ENCODE measurements around the gene KCNMA1. TPM values are rescaled to one million over a fixed set of nuclear protein-coding genes. Genes with fewer than 3 reads are reported as not detected.

The KCNMA1 gene
- total and polyA plus RNA-seq, 2 donors (not counting 1 experiment from before 2014, with no cell fraction given), result 0.82 to 3.1 TPM

- Mint-ChIP-seq H3K27me3 (no peaks in the 10 kb centered on the region), H3K27ac (no peak overlapping the region), H3K9me3 (ENCODE audit: insufficient read depth) (no peaks in the 10 kb centered on the region), H3K4me1 (no peaks in the 10 kb centered on the region), H3K4me3 (no peak overlapping the region)
- ATAC-seq (ENCODE audit: low read depth), result no peak
- Histone ChIP-seq H3K4me2 (replicated peaks; ENCODE audit: low read depth, low read length, poor library complexity, severe bottlenecking) (no peak overlapping the region), H3K4me3 (ENCODE audit: control extremely low read depth in 1 of 5, extremely low read depth in 1 of 5, insufficient read depth in 1 of 5, low read depth in 2 of 5, low read length in 4 of 5) (no peak overlapping the region), H3K36me3 (replicated peaks in 1 of 2; ENCODE audit: control extremely low read depth in 1 of 2, control insufficient read depth in 1 of 2, extremely low read depth in 1 of 2, insufficient read depth in 2 of 2, low read length in 1 of 2) (no peaks in the 10 kb centered on the region), H3K9ac (ENCODE audit: low read length) (no peak overlapping the region), H4K20me1 (ENCODE audit: control insufficient read depth, insufficient read depth, low read length, poor library complexity, severe bottlenecking) (no peaks in the 10 kb centered on the region), H3K79me2 (ENCODE audit: control insufficient read depth, insufficient read depth, low read length) (no peaks in the 10 kb centered on the region), H3K27me3 (replicated peaks in 1 of 4; ENCODE audit: control extremely low read depth in 1 of 4, control insufficient read depth in 3 of 4, insufficient read depth in 4 of 4, low read length in 3 of 4) (no peaks in the 10 kb centered on the region), H3K9me3 (ENCODE audit: control extremely low read depth in 1 of 3, control insufficient read depth in 2 of 3, insufficient read depth in 1 of 3, low read length in 2 of 3) (no peaks in the 10 kb centered on the region), H3K27ac (ENCODE audit: low read length in 2 of 2) (no peak overlapping the region), H2AFZ (ENCODE audit: insufficient read depth, low read depth, low read length, poor library complexity, severe bottlenecking) (no peak overlapping the region), H3K4me1 (ENCODE audit: control insufficient read depth in 2 of 2, insufficient read depth in 2 of 2, low read length in 2 of 2) (no peaks in the 10 kb centered on the region)
- no peak for DNase-seq
- ChIA-PET POLR2A (no interaction called here), CTCF (no interaction called here)
- TF ChIP-seq CTCF (IDR thresholded peaks at IDR 0.05) (no peak), EZH2 (IDR thresholded peaks at IDR 0.05; ENCODE audit: borderline replicate concordance, insufficient read depth, low read depth, low read length, poor library complexity, severe bottlenecking) (no peak)
- intact Hi-C loops (cut with micrococcal nuclease), result no loop called here
- 95% methylated on average over 8 of the region's 12 CpGs for WGBS (ENCODE audit: insufficient coverage)
Measured at GRCh38 chr10:77084431-77085144, 553.0 kb downstream of the KCNMA1 start.

DNA sequence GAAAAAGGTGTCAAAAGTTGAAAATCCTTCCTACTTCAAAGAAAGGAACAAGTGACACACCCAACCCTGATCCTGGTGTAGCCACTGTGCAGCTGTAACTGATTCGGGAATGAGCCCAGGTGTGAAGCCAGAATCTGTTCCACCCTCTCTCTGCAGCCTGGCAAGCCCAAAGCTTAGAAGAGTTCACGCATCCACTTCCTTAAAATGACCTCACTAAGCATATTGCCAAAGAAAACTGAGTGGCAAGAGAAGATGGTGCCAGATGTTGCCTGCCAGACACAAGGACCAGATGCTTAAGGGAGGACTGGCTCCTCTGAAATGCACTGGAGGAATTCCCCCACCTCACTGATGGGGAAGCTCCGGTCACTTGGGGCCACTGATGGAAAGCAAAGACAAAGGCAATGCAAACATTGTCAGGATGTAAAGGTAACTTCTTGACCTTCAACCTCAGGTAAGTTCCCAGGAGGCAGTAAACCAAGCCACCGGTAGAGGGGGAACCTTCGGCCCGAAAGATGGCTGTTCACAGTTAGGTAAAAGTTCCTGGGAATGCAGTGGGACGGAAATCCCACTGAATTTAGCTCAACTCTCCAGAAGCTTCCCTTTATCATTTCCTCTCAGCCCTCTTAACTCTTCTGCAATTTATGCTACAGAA, 554.9 kb downstream of the KCNMA1 start:
- Mint-ChIP-seq H3K9me3 (ENCODE audit: insufficient read depth) (no peaks in the 10 kb centered on the region), H3K4me3 (no peak overlapping the region), H3K4me1 (no peaks in the 10 kb centered on the region), H3K27ac (no peak overlapping the region), H3K27me3 (no peaks in the 10 kb centered on the region)
- 97% methylated on average over 3 of the region's 7 CpGs for WGBS (ENCODE audit: insufficient coverage)
- H3K4me1 ChIP-seq (ENCODE audit: control insufficient read depth in 2 of 2, insufficient read depth in 2 of 2, low read length in 2 of 2), result no peaks in the 10 kb centered on the region
- DNase-seq (no peak), ATAC-seq (ENCODE audit: low read depth) (no peak)
- H3K27me3 ChIP-seq (replicated peaks in 1 of 4; ENCODE audit: control extremely low read depth in 1 of 4, control insufficient read depth in 3 of 4, insufficient read depth in 4 of 4, low read length in 3 of 4), result no peaks in the 10 kb centered on the region
- no peak overlapping the region for H2AFZ ChIP-seq (ENCODE audit: insufficient read depth, low read depth, low read length, poor library complexity, severe bottlenecking)
- CTCF ChIA-PET, result no interaction called here
- H3K27ac ChIP-seq (ENCODE audit: low read length in 2 of 2), result no peak overlapping the region
- POLR2A ChIA-PET, result no interaction called here
- no peaks in the 10 kb centered on the region for H3K79me2 ChIP-seq (ENCODE audit: control insufficient read depth, insufficient read depth, low read length)
- H3K9me3 ChIP-seq (ENCODE audit: control extremely low read depth in 1 of 3, control insufficient read depth in 2 of 3, insufficient read depth in 1 of 3, low read length in 2 of 3), result peaks cover 0 to 2% (median 0%) of the 10 kb centered on the region in 3 donors
- H3K9ac ChIP-seq (ENCODE audit: low read length), result no peak overlapping the region
- TF ChIP-seq EZH2 (IDR thresholded peaks at IDR 0.05; ENCODE audit: borderline replicate concordance, insufficient read depth, low read depth, low read length, poor library complexity, severe bottlenecking), result no peak
- TF ChIP-seq CTCF (IDR thresholded peaks at IDR 0.05), result no peak
- no peaks in the 10 kb centered on the region for H4K20me1 ChIP-seq (ENCODE audit: control insufficient read depth, insufficient read depth, low read length, poor library complexity, severe bottlenecking)
- no peak overlapping the region for H3K4me2 ChIP-seq (replicated peaks; ENCODE audit: low read depth, low read length, poor library complexity, severe bottlenecking)
- no peaks in the 10 kb centered on the region for H3K36me3 ChIP-seq (replicated peaks in 1 of 2; ENCODE audit: control extremely low read depth in 1 of 2, control insufficient read depth in 1 of 2, extremely low read depth in 1 of 2, insufficient read depth in 2 of 2, low read length in 1 of 2)
- intact Hi-C loops (cut with micrococcal nuclease), result no loop called here
- no peak overlapping the region for H3K4me3 ChIP-seq (ENCODE audit: control extremely low read depth in 1 of 5, extremely low read depth in 1 of 5, insufficient read depth in 1 of 5, low read depth in 2 of 5, low read length in 4 of 5)

All from B cell (primary cell).